Measurements from ENCODE around the gene NTN5.

The NTN5 gene

GRCh38 chr19:48716562-48717291, 43.9 kb upstream of the NTN5 start:
- TF ChIP-seq EZH2phosphoT487 (IDR thresholded peaks at IDR 0.05; ENCODE audit: borderline replicate concordance, low read length) (no peak), CTCF (IDR thresholded peaks at IDR 0.05; ENCODE audit: low read depth, low read length, poor library complexity, severe bottlenecking) (no peak)
- no peak overlapping the region for H3K4me3 ChIP-seq (ENCODE audit: low read length)
- no peaks in the 10 kb centered on the region for H3K27me3 ChIP-seq (ENCODE audit: control insufficient read depth, low read length)
- peaks cover 7% of the 10 kb centered on the region for H3K79me2 ChIP-seq (ENCODE audit: control insufficient read depth, low read length)
- peaks cover 3% of the 10 kb centered on the region; the same call in 1 of the 2 replicates for H3F3A ChIP-seq (ENCODE audit: control insufficient read depth, insufficient read depth)
- H3K9me2 ChIP-seq (replicated peaks; ENCODE audit: control insufficient read depth, low read length), result no peaks in the 10 kb centered on the region
- no peaks in the 10 kb centered on the region for H3K36me3 ChIP-seq (ENCODE audit: control insufficient read depth, low read length)
- H3K4me2 ChIP-seq (ENCODE audit: low read length), result no peak overlapping the region
- H4K20me1 ChIP-seq (ENCODE audit: control insufficient read depth, insufficient read depth, low read depth, low read length), result no peaks in the 10 kb centered on the region
- no peaks in the 10 kb centered on the region for H3K9me3 ChIP-seq (ENCODE audit: control insufficient read depth, insufficient read depth, low read length)
- peaks cover 37% of the 10 kb centered on the region for H3K4me1 ChIP-seq (ENCODE audit: control insufficient read depth, low read length)
- H3K27ac ChIP-seq (ENCODE audit: low read depth, low read length), result no peak overlapping the region

GRCh38 chr19:48715681-48716171, 42.9 kb upstream of the NTN5 start:
- peak overlapping the region; percentile 98 for H3K4me2 ChIP-seq (ENCODE audit: low read length)
- no peaks in the 10 kb centered on the region for H3K27me3 ChIP-seq (ENCODE audit: control insufficient read depth, low read length)
- TF ChIP-seq EZH2phosphoT487 (IDR thresholded peaks at IDR 0.05; ENCODE audit: borderline replicate concordance, low read length), result no peak
- no peak for TF ChIP-seq CTCF (IDR thresholded peaks at IDR 0.05; ENCODE audit: low read depth, low read length, poor library complexity, severe bottlenecking)
- no peaks in the 10 kb centered on the region for H3K9me3 ChIP-seq (ENCODE audit: control insufficient read depth, insufficient read depth, low read length)
- H3K4me1 ChIP-seq (ENCODE audit: control insufficient read depth, low read length), result peaks cover 30% of the 10 kb centered on the region
- no peaks in the 10 kb centered on the region for H3K36me3 ChIP-seq (ENCODE audit: control insufficient read depth, low read length)
- peaks cover 7% of the 10 kb centered on the region for H3K79me2 ChIP-seq (ENCODE audit: control insufficient read depth, low read length)
- H3K27ac ChIP-seq (ENCODE audit: low read depth, low read length), result no peak overlapping the region
- no peaks in the 10 kb centered on the region for H4K20me1 ChIP-seq (ENCODE audit: control insufficient read depth, insufficient read depth, low read depth, low read length)
- peaks cover 3% of the 10 kb centered on the region; the same call in 1 of the 2 replicates for H3F3A ChIP-seq (ENCODE audit: control insufficient read depth, insufficient read depth)
- H3K9me2 ChIP-seq (replicated peaks; ENCODE audit: control insufficient read depth, low read length), result no peaks in the 10 kb centered on the region
- peak overlapping the region; percentile 89 for H3K4me3 ChIP-seq (ENCODE audit: low read length)

GRCh38 chr19:48714759-48715675, 42.2 kb upstream of the NTN5 start:
- no peak for TF ChIP-seq CTCF (IDR thresholded peaks at IDR 0.05; ENCODE audit: low read depth, low read length, poor library complexity, severe bottlenecking)
- TF ChIP-seq EZH2phosphoT487 (IDR thresholded peaks at IDR 0.05; ENCODE audit: borderline replicate concordance, low read length), result no peak
- Histone ChIP-seq H3K27me3 (ENCODE audit: control insufficient read depth, low read length) (no peaks in the 10 kb centered on the region), H3K4me2 (ENCODE audit: low read length) (peak overlapping the region; percentile 98), H3K9me2 (replicated peaks; ENCODE audit: control insufficient read depth, low read length) (no peaks in the 10 kb centered on the region), H3K79me2 (ENCODE audit: control insufficient read depth, low read length) (peaks cover 7% of the 10 kb centered on the region), H3K27ac (ENCODE audit: low read depth, low read length) (peak overlapping the region; percentile 56), H3K36me3 (ENCODE audit: control insufficient read depth, low read length) (no peaks in the 10 kb centered on the region), H3K4me1 (ENCODE audit: control insufficient read depth, low read length) (peaks cover 25% of the 10 kb centered on the region), H3F3A (ENCODE audit: control insufficient read depth, insufficient read depth) (peaks cover 3% of the 10 kb centered on the region; the same call in 1 of the 2 replicates), H3K4me3 (ENCODE audit: low read length) (peak overlapping the region; percentile 89), H3K9me3 (ENCODE audit: control insufficient read depth, insufficient read depth, low read length) (no peaks in the 10 kb centered on the region), H4K20me1 (ENCODE audit: control insufficient read depth, insufficient read depth, low read depth, low read length) (no peaks in the 10 kb centered on the region)
